ENCODE results near the gene RPL7A.
"Not testable (repeated sequence)": the region's sequence is repeated elsewhere in the genome, so short reads cannot be mapped to it uniquely, and the experiment has no call there.

Gene RPL7A

GRCh38 chr9:133329306-133330156 is 18.5 kb upstream of the RPL7A start:
- DNase-seq, result not testable (repeated sequence)

- DNase-seq, result no peak
These were observed 16.8 kb upstream of the RPL7A start for GRCh38 chr9:133331221-133331620.

- DNase-seq, result no peak
These were observed 16.2 kb upstream of the RPL7A start for GRCh38 chr9:133331641-133332380.

GRCh38 chr9:133332381-133332730 is 15.7 kb upstream of the RPL7A start:
- DNase-seq, result no peak

GRCh38 chr9:133333011-133333410 is 15.0 kb upstream of the RPL7A start:
- no peak for DNase-seq

GRCh38 chr9:133333566-133333965 is 14.5 kb upstream of the RPL7A start:
- no peak for DNase-seq

- no peak for DNase-seq
These were observed 13.9 kb upstream of the RPL7A start for GRCh38 chr9:133334161-133334560.

GRCh38 chr9:133334888-133335287 is 13.1 kb upstream of the RPL7A start:
- not testable (repeated sequence) for DNase-seq

GRCh38 chr9:133335924-133336811 is 11.8 kb upstream of the RPL7A start, which contains the start of gene SURF6:
Gene SURF6 (minus strand): TSS chr9:133336188. CDS start chr9:133336132, 56 bp downstream.
- DNase-seq, result peak; percentile 92

GRCh38 chr9:133339641-133340040 is 8.4 kb upstream of the RPL7A start:
- DNase-seq, result no peak

GRCh38 chr9:133340256-133340655 is 7.8 kb upstream of the RPL7A start:
- DNase-seq, result no peak

- no peak for DNase-seq
These were observed 7.1 kb upstream of the RPL7A start for GRCh38 chr9:133340916-133341315.

- DNase-seq, result no peak
These were observed 6.5 kb upstream of the RPL7A start for GRCh38 chr9:133341369-133342068.

- no peak for DNase-seq
These were observed 6.0 kb upstream of the RPL7A start for GRCh38 chr9:133342069-133342406.

GRCh38 chr9:133342570-133342969 is 5.4 kb upstream of the RPL7A start:
- DNase-seq, result no peak

GRCh38 chr9:133344071-133344470 is 3.9 kb upstream of the RPL7A start:
- no peak for DNase-seq

- DNase-seq, result no peak
These were observed 3.0 kb upstream of the RPL7A start for GRCh38 chr9:133344979-133345378.

GRCh38 chr9:133345596-133345995 is 2.4 kb upstream of the RPL7A start:
- DNase-seq, result no peak

- no peak for DNase-seq
These were observed 1.8 kb upstream of the RPL7A start for GRCh38 chr9:133346021-133346785.

GRCh38 chr9:133347515-133347984 is 468 bp upstream of the RPL7A start:
- DNase-seq, result peak; percentile 29
